Measurements from ENCODE around the gene REP15. TPM values are rescaled to one million over a fixed set of nuclear protein-coding genes. Genes with fewer than 3 reads are reported as not detected.

The REP15 gene
- total RNA-seq, 1 experiment from 2014 or later = 1.4 TPM

DNA sequence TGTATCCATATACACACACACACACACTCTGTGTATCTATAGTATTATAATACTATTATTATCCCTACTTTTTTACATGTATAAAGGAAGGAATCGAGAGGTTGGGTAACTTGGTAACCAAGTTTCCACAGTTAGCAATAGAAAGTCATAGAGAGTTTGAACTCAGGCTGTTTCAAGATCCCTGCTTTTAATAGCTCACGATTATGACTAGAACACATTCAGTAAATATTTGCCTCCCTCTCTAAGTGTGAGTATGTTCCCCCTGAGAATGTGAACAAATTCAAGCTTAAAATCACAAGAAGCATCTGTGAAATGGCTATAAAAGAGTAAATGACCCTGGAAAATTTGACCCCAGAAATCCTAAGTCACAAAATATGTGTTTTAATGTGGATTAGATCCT is 11.0 kb upstream of the REP15 start:
- Histone ChIP-seq H3K27me3 (ENCODE audit: insufficient read depth, low read depth) (no peaks in the 10 kb centered on the region), H3K4me2 (no peak overlapping the region), H3K9me3 (ENCODE audit: insufficient read depth, low read depth) (no peaks in the 10 kb centered on the region), H3F3A (ENCODE audit: insufficient read depth, low read depth) (no peaks in the 10 kb centered on the region), H3K4me3 (no peak overlapping the region), H2AFZ (no peak overlapping the region), H3K36me3 (ENCODE audit: low read depth) (no peaks in the 10 kb centered on the region), H3K4me1 (replicated peaks; ENCODE audit: insufficient read depth) (no peaks in the 10 kb centered on the region; the same call in 1 of the 2 replicates), H4K20me1 (ENCODE audit: insufficient read depth) (no peaks in the 10 kb centered on the region), H3K79me2 (ENCODE audit: low read depth) (no peaks in the 10 kb centered on the region), H3K9me2 (ENCODE audit: insufficient read depth) (no peaks in the 10 kb centered on the region), H3K27ac (no peak overlapping the region)
- CTCF ChIA-PET = no interaction called here
- POLR2A ChIA-PET (ENCODE audit: unreplicated experiment) = no interaction called here
- intact Hi-C loops (cut with micrococcal nuclease; ENCODE audit: unreplicated experiment) = no loop called here
- DNase-seq = no peak
- TF ChIP-seq, protein P1, sequence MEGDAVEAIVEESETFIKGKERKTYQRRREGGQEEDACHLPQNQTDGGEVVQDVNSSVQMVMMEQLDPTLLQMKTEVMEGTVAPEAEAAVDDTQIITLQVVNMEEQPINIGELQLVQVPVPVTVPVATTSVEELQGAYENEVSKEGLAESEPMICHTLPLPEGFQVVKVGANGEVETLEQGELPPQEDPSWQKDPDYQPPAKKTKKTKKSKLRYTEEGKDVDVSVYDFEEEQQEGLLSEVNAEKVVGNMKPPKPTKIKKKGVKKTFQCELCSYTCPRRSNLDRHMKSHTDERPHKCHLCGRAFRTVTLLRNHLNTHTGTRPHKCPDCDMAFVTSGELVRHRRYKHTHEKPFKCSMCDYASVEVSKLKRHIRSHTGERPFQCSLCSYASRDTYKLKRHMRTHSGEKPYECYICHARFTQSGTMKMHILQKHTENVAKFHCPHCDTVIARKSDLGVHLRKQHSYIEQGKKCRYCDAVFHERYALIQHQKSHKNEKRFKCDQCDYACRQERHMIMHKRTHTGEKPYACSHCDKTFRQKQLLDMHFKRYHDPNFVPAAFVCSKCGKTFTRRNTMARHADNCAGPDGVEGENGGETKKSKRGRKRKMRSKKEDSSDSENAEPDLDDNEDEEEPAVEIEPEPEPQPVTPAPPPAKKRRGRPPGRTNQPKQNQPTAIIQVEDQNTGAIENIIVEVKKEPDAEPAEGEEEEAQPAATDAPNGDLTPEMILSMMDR (conservative IDR thresholded peaks at IDR 0.05) = no peak
- TF ChIP-seq EZH2 (IDR thresholded peaks at IDR 0.05; ENCODE audit: low read depth) = no peak
- no TSS peak for BruUV-seq (replicated peaks)

DNA sequence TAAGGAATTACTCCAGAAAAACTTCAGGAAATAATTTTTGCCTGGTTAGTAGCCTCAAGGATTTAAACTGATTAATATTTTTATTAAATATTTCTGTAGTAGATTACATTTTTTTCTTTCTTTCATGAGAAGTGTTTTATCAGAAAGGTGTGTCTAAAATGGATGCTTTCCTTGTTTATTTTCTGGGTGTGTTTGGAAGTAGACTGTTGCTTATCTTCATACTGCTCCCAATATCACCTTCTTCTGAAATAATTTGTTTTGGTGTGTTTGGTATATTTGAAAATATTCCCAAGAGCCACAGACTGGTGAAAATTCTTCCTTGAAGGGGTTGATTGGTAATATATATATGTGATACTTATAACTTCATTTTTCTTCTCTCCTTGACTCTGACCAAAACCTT is 10.1 kb upstream of the REP15 start:
- no peaks in the 10 kb centered on the region for H3K9me3 ChIP-seq (ENCODE audit: insufficient read depth, low read depth)
- no peak overlapping the region for H2AFZ ChIP-seq
- no peaks in the 10 kb centered on the region for H4K20me1 ChIP-seq (ENCODE audit: insufficient read depth)
- ChIA-PET POLR2A (ENCODE audit: unreplicated experiment) (no interaction called here), CTCF (no interaction called here)
- TF ChIP-seq, protein P1 (conservative IDR thresholded peaks at IDR 0.05) = no peak
- TF ChIP-seq EZH2 (IDR thresholded peaks at IDR 0.05; ENCODE audit: low read depth) = no peak
- no peaks in the 10 kb centered on the region for H3K9me2 ChIP-seq (ENCODE audit: insufficient read depth)
- no peak for DNase-seq
- no TSS peak for BruUV-seq (replicated peaks)
- H3K27ac ChIP-seq = no peak overlapping the region
- H3K36me3 ChIP-seq (ENCODE audit: low read depth) = no peaks in the 10 kb centered on the region
- no peaks in the 10 kb centered on the region for H3K79me2 ChIP-seq (ENCODE audit: low read depth)
- intact Hi-C loops (cut with micrococcal nuclease; ENCODE audit: unreplicated experiment) = no loop called here
- H3K4me1 ChIP-seq (replicated peaks; ENCODE audit: insufficient read depth) = no peaks in the 10 kb centered on the region; the same call in 1 of the 2 replicates
- H3K4me2 ChIP-seq = no peak overlapping the region
- no peaks in the 10 kb centered on the region for H3K27me3 ChIP-seq (ENCODE audit: insufficient read depth, low read depth)
- no peaks in the 10 kb centered on the region for H3F3A ChIP-seq (ENCODE audit: insufficient read depth, low read depth)
- H3K4me3 ChIP-seq = no peak overlapping the region

DNA sequence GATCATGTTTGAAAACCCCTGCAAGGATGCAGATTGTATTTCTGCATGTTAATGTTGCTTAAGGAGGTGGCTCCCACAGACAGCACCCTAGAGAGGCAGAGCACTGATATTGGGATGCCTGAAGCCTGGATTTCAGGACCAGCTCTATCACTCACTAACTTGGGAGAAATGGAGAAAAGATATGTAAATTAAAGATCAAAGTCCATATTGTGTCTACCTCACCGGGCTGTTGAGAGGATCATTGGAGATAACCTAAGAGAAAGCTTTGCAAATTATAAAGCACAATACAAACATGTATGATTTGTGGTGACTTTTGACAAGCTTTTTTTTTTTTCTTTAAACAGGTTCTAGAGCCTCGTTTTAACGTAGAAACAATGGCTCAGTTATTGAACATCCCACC is 7.6 kb upstream of the REP15 start:
- no TSS peak for BruUV-seq (replicated peaks)
- Histone ChIP-seq H3K4me1 (replicated peaks; ENCODE audit: insufficient read depth) (no peaks in the 10 kb centered on the region; the same call in 1 of the 2 replicates), H3K4me2 (no peak overlapping the region), H3K27ac (no peak overlapping the region), H3F3A (ENCODE audit: insufficient read depth, low read depth) (no peaks in the 10 kb centered on the region), H3K4me3 (no peak overlapping the region), H3K36me3 (ENCODE audit: low read depth) (no peaks in the 10 kb centered on the region), H3K9me3 (ENCODE audit: insufficient read depth, low read depth) (no peaks in the 10 kb centered on the region), H3K79me2 (ENCODE audit: low read depth) (no peaks in the 10 kb centered on the region), H2AFZ (no peak overlapping the region), H3K27me3 (ENCODE audit: insufficient read depth, low read depth) (no peaks in the 10 kb centered on the region), H3K9me2 (ENCODE audit: insufficient read depth) (no peaks in the 10 kb centered on the region), H4K20me1 (ENCODE audit: insufficient read depth) (no peaks in the 10 kb centered on the region)
- intact Hi-C loops (cut with micrococcal nuclease; ENCODE audit: unreplicated experiment) = no loop called here
- no peak for DNase-seq
- no peak for TF ChIP-seq EZH2 (IDR thresholded peaks at IDR 0.05; ENCODE audit: low read depth)
- TF ChIP-seq, protein P1 (conservative IDR thresholded peaks at IDR 0.05) = no peak
- CTCF ChIA-PET = interaction anchor here (0.7 kb wide), 1 partner anchor 843 kb away, joined by 3 read pairs; no protein-coding TSS in a partner anchor
- POLR2A ChIA-PET (ENCODE audit: unreplicated experiment) = interaction anchor here (0.7 kb wide), 1 partner anchor 666 kb away, joined by 8 read pairs; the partner anchor contains the start of gene MED21
